ENCODE results near the gene INPP5B.

INPP5B gene

GRCh38 chr1:37828410-37829074, 118.3 kb downstream of the INPP5B start:
- DNase-seq, result no peak

- DNase-seq, result peak in 1 of 2 donors; percentile 34
Observed at GRCh38 chr1:37825506-37825905, 121.3 kb downstream of the INPP5B start.

- no peak for DNase-seq
Observed at GRCh38 chr1:37824001-37824400, 122.9 kb downstream of the INPP5B start.

GRCh38 chr1:37822906-37823815, 123.7 kb downstream of the INPP5B start:
- peak in 1 of 2 donors; percentile 11 for DNase-seq

- DNase-seq, result no peak
Observed at GRCh38 chr1:37821481-37821880, 125.4 kb downstream of the INPP5B start.

- DNase-seq, result no peak
Observed at GRCh38 chr1:37817481-37817880, 129.4 kb downstream of the INPP5B start.

- DNase-seq, result no peak
Observed at GRCh38 chr1:37814252-37814651, 132.6 kb downstream of the INPP5B start.

GRCh38 chr1:37813529-37814145, 133.2 kb downstream of the INPP5B start:
- no peak for DNase-seq

GRCh38 chr1:37811027-37811655, 135.7 kb downstream of the INPP5B start:
- peak; percentile 69 to 73 for DNase-seq

Data from CD4-positive, alpha-beta T cell treated with Interleukin-1 beta for 1 hour (primary cell).